Astrocyte of the spinal cord (primary cell): ENCODE measurements around the gene NFAM1.

Experiments used
- DNase-seq: peaks from one replicate; pipeline ENCODE4 v3.0.0; 2011; ENCODE audit warnings: low read depth, low spot score
- H3K4me3 ChIP-seq: 2 replicates; pipeline ENCODE4 v1.5.1; 2011; ENCODE audit warnings: low read depth, mild to moderate bottlenecking, low read length, moderate library complexity
- CTCF ChIP-seq: IDR thresholded peaks from 2 replicates; pipeline ENCODE4 v1.5.1; 2012; ENCODE audit warnings: low read depth, mild to moderate bottlenecking, low read length, inconsistent platforms
- in situ Hi-C: cut with HindIII; loops from 2 replicates; pipeline ENCODE4 v1.10.0; 2017; ENCODE audit warnings: low sequenced_read_pairs

Gene NFAM1

GRCh38 chr22:42379966-42380537, 52.2 kb downstream of the NFAM1 start:
- no peak overlapping the region for H3K4me3 ChIP-seq
- TF ChIP-seq CTCF, result no peak
- in situ Hi-C loops, result no loop called here
- DNase-seq, result no peak

- in situ Hi-C loops, result no loop called here
- H3K4me3 ChIP-seq, result no peak overlapping the region
- TF ChIP-seq CTCF, result no peak
- DNase-seq, result no peak
Measured at GRCh38 chr22:42376711-42377554, 55.3 kb downstream of the NFAM1 start.

GRCh38 chr22:42375982-42376381, 56.2 kb downstream of the NFAM1 start:
- no peak for DNase-seq
- TF ChIP-seq CTCF, result no peak
- H3K4me3 ChIP-seq, result no peak overlapping the region
- in situ Hi-C loops, result no loop called here

- H3K4me3 ChIP-seq, result no peak overlapping the region
- no peak for DNase-seq
- in situ Hi-C loops, result no loop called here
- no peak for TF ChIP-seq CTCF
Measured at GRCh38 chr22:42372976-42373375, 59.2 kb downstream of the NFAM1 start.

- no peak for DNase-seq
- H3K4me3 ChIP-seq, result no peak overlapping the region
- TF ChIP-seq CTCF, result no peak
- in situ Hi-C loops, result no loop called here
Measured at GRCh38 chr22:42371501-42371900, 60.7 kb downstream of the NFAM1 start.

- no peak for DNase-seq
- in situ Hi-C loops, result no loop called here
- TF ChIP-seq CTCF, result no peak
- H3K4me3 ChIP-seq, result no peak overlapping the region
Measured at GRCh38 chr22:42371099-42371498, 61.1 kb downstream of the NFAM1 start.
